HUES48 (cell line): ENCODE measurements around the gene IFITM1.

Experiments used
- H3K27ac ChIP-seq: one replicate; pipeline ENCODE4 v1.7.0; 2013; ENCODE audit warnings: low read depth, low read length, inconsistent platforms
- H3K27me3 ChIP-seq: 2 replicates; pipeline ENCODE4 v1.6.1; 2013; ENCODE audit warnings: mild to moderate bottlenecking, low read length; ENCODE audit not compliant: control insufficient read depth, insufficient read depth
- H3K36me3 ChIP-seq: 2 replicates; pipeline ENCODE4 v1.6.1; 2013; ENCODE audit warnings: low read length; ENCODE audit not compliant: control insufficient read depth, insufficient read depth
- H3K4me1 ChIP-seq: 2 replicates; pipeline ENCODE4 v1.6.1; 2013; ENCODE audit warnings: mild to moderate bottlenecking, low read length; ENCODE audit not compliant: control insufficient read depth, insufficient read depth
- H3K4me3 ChIP-seq: 2 replicates; pipeline ENCODE4 v1.5.1; 2013; ENCODE audit warnings: mild to moderate bottlenecking, low read depth, low read length
- H3K9ac ChIP-seq: 2 replicates; pipeline ENCODE4 v1.6.1; 2013; ENCODE audit warnings: mild to moderate bottlenecking, low read depth, low read length, moderate library complexity
- H3K9me3 ChIP-seq: 2 replicates; pipeline ENCODE4 v1.6.1; 2013; ENCODE audit warnings: low read length; ENCODE audit not compliant: control insufficient read depth, insufficient read depth

Gene IFITM1

DNA sequence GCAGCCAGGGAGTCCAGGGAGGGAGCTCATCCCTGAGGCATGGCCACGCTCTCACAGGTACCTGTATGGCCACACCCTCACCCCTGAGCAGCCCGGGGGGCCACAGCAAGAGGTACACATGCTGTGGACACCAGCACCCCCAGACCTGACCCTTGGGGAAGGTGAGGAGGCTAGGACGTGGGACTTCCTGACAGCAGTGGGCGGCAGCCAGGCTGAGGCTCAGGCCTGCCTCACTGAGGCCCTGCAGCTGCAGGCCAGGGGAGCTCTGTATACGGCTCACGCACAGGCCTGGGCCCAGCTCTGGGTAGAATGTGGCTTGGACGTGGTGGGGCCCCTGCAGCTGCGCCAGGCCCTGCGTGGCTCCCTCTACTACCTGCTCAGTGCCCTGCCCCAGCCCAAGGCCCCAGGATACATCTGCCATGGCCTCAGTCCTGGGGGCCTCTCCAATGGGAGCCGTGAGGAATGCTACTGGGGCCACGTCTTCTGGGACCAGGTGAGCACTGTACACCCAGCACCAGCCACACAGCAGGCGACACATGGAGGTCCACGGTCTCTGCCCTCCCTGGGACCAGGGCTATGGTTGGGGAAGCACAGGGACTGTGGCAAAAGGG, 23.1 kb upstream of the IFITM1 start:
- Histone ChIP-seq H3K9ac (no peak overlapping the region), H3K27me3 (peaks cover 25% of the 10 kb centered on the region), H3K4me3 (no peak overlapping the region), H3K36me3 (peaks cover 37% of the 10 kb centered on the region), H3K27ac (no peak overlapping the region), H3K9me3 (no peaks in the 10 kb centered on the region), H3K4me1 (peaks cover 13% of the 10 kb centered on the region)

DNA sequence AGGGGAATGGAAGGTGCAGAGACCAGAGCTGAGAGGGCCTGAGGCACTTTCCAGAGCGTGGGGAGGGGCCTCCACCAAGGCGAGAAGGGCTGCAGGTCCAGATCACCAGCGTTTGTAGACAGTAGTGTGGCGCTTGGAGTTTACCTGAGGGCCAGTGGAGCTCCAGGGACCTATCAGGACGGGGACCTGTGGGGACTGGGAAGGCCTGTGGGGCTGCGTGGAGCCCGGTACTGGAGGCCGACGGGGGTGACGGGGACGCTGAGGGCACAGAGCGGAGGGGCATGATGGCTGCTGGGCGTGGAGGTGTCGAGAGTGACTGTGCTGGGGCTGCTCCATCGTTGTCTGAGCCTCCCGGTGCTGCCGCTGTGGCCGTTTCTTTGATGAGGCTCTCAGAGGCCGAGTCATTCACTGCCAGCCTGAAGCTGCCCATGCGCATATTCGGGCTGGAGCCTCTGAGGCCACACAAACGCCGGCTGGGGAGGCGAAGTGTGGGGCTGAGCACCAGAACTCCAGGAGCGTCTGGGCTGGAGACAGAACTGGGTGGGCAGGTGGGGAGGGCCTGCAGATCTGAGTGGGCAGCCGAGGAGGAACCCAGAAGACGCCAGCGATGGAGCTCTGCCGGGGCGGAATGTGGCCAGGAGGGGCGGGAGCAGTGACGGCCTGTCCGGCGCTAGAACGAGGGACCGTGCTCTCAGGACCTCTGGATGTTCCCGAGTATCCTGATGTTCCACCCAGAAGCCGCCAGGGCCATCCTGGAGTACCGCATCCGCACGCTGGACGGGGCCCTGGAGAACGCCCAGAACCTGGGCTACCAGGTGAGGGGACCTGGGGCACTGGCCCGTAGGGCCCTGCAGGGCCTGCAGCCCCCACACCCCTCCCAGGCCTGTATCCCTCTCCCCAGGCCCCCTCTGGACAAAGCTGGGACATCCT, 22.3 kb upstream of the IFITM1 start:
- peaks cover 37% of the 10 kb centered on the region for H3K36me3 ChIP-seq
- peaks cover 19% of the 10 kb centered on the region for H3K27me3 ChIP-seq
- H3K9ac ChIP-seq: no peak overlapping the region
- H3K27ac ChIP-seq: no peak overlapping the region
- H3K4me1 ChIP-seq: peaks cover 13% of the 10 kb centered on the region
- H3K4me3 ChIP-seq: no peak overlapping the region
- no peaks in the 10 kb centered on the region for H3K9me3 ChIP-seq

DNA sequence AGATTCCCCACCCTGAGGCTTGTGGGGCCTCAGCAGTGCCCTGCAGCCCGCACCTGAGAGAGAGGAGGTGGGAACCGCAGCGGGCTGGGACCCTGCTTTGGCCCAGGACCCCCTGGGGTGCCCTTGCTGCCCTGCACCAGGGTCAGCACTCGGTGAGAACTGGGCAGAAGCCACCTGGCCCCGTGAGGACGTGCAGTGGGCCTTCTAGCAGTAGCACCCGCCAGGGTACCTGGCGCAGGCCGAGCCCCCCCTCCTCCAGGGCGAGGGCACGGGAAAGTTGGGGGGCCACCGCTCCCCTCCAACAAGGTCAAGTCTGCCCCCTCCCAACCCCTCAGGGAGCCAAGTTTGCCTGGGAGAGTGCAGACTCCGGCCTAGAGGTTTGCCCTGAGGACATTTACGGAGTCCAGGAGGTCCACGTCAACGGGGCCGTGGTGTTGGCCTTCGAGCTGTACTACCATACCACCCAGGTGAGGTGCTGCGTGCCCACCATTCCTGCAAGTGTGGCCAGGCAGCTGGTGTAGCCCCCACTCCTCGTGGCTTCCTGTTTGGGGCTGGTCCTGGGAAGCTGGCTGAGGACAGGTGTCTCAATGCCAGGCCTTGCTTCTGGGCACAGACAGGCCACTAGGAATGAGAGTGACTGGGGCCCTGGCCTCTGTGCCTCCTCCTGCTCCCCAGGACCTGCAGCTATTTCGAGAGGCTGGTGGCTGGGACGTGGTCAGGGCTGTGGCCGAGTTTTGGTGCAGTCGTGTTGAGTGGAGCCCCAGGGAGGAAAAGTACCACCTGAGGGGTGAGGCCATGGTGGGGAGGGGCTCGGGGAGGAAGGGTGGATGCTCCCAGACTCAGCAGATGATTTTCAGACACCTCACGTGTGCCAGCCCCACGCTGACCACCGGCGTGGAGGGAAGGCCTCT, 21.4 kb upstream of the IFITM1 start:
- Histone ChIP-seq H3K9ac (no peak overlapping the region), H3K4me1 (peaks cover 13% of the 10 kb centered on the region), H3K9me3 (no peaks in the 10 kb centered on the region), H3K27me3 (peaks cover 13% of the 10 kb centered on the region), H3K36me3 (peaks cover 37% of the 10 kb centered on the region), H3K4me3 (no peak overlapping the region), H3K27ac (no peak overlapping the region)

DNA sequence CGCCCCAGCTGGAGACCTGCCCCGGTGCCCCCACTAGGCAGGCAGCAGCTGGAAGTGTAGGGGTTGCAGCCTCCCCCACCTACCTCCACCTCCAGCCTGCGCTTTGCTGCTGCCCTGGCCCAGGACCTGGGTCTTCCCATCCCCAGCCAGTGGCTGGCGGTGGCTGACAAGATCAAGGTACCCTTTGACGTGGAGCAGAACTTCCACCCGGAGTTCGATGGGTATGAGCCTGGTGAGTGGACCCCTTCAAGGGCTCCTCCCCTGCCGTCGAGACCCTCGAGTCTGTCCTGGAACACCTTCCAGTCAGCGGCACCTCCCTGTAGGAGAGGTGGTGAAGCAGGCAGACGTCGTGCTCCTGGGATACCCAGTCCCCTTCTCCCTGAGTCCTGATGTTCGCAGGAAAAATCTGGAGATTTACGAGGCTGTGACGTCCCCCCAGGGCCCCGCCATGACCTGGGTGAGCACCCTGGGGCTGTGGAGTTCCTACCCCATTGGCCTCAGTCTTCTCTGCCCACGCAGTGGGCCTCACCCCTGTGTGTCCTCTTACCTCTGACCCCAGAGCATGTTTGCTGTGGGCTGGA, 20.5 kb upstream of the IFITM1 start:
- Histone ChIP-seq H3K36me3 (peaks cover 37% of the 10 kb centered on the region), H3K27me3 (peaks cover 4% of the 10 kb centered on the region), H3K9me3 (no peaks in the 10 kb centered on the region), H3K4me3 (no peak overlapping the region), H3K4me1 (peaks cover 13% of the 10 kb centered on the region), H3K27ac (no peak overlapping the region), H3K9ac (no peak overlapping the region)

DNA sequence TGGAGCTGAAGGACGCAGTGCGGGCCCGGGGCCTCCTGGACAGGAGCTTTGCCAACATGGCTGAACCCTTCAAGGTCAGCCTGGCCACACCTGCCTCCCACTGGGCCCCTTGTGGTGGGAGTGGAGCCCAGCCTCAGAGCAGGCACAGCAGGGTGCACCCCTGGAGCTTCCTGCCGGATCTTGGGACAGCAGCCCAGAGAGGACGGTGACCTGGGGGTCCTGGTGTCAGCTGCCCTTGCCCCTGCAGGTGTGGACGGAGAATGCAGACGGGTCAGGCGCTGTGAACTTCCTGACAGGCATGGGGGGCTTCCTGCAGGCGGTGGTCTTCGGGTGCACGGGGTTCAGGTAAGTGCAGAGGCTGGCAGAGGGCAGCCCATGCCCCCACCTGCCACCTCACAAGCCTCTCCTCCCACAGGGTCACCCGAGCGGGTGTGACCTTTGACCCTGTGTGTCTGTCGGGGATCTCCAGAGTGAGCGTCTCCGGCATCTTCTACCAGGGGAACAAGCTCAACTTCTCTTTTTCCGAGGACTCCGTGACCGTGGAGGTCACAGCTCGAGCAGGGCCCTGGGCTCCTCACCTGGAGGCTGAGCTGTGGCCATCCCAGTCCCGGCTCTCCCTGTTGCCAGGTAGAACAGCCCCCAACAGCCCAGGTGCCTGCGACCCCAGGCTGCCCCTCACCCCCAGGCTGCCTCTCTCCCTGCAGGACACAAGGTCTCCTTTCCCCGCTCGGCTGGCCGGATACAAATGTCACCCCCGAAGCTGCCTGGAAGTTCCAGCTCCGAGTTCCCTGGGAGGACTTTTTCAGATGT, 19.8 kb upstream of the IFITM1 start:
- Histone ChIP-seq H3K4me1 (peaks cover 13% of the 10 kb centered on the region), H3K9me3 (no peaks in the 10 kb centered on the region), H3K4me3 (no peak overlapping the region), H3K36me3 (peaks cover 37% of the 10 kb centered on the region), H3K9ac (no peak overlapping the region), H3K27ac (no peak overlapping the region), H3K27me3 (no peaks in the 10 kb centered on the region)

DNA sequence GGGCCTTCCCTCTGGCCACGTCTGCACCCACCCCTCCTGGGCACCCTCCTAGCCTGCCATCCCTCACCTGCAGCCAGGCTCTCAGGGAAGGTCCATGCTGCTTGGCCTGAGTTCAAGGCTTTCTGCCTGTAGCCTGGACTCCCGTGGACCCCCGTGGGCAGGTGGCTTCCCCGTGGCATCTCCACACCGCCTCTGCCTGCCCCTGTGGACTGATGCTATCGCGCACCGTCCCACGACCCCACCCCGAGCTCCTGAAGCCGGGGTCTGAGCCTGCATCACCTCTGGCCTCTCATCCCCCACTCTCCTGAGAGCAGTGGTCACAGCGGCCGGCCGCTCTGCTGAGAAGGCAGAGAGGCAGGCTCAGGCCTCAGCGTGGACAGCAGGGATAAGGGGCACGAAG, 19.1 kb upstream of the IFITM1 start:
- H3K4me1 ChIP-seq: peaks cover 9% of the 10 kb centered on the region; the same call in 1 of the 2 replicates

DNA sequence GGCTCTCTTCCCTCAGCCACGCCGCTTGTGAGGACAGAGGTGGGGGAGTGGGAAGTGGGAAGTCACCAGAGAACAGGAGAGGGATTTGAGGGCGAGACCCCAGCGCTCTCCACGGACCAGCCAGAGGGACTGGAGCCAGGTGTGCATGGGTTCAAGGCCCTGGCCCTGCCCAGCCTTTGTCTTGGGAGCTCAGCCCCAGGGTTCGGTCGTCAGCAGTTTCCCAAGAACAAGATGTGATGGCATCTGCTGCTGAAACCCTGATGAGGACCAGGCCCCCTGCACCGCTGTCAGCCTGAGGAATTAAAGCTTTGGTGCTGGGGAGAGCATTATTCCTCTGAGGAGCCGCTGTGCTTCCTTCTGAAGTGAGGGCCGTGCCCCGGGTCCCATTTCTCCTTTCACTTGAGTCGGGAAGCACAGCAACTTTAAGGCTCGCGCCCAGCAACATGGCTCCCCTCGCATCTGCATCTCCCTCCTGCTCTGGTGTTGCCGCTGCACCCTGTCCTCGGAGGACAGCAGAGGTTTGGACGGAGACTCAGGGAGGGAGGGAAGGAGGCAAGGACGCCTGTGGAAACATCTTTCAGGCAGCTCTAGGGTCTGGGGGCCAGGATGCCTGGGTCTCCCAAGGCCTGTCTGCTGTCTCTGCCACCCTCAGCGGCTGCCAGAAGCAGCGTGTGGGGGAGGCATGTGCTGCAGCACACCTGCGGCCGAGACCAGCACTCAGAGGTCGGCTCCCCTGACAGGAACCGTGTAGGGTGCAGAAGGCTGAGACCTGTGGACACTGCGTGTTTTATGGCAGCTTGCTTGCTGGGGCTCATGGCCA, 18.3 kb upstream of the IFITM1 start:
- Histone ChIP-seq H3K9ac (no peak overlapping the region), H3K27ac (no peak overlapping the region), H3K4me1 (peaks cover 14% of the 10 kb centered on the region), H3K36me3 (peaks cover 34% of the 10 kb centered on the region), H3K4me3 (no peak overlapping the region), H3K9me3 (no peaks in the 10 kb centered on the region), H3K27me3 (no peaks in the 10 kb centered on the region)

More for the DNA sequence above, 19.1 kb upstream of the IFITM1 start:
- peaks cover 37% of the 10 kb centered on the region for H3K36me3 ChIP-seq
- H3K9ac ChIP-seq: no peak overlapping the region
- H3K27ac ChIP-seq: no peak overlapping the region
- H3K9me3 ChIP-seq: no peaks in the 10 kb centered on the region
- H3K27me3 ChIP-seq: no peaks in the 10 kb centered on the region
- no peak overlapping the region for H3K4me3 ChIP-seq

DNA sequence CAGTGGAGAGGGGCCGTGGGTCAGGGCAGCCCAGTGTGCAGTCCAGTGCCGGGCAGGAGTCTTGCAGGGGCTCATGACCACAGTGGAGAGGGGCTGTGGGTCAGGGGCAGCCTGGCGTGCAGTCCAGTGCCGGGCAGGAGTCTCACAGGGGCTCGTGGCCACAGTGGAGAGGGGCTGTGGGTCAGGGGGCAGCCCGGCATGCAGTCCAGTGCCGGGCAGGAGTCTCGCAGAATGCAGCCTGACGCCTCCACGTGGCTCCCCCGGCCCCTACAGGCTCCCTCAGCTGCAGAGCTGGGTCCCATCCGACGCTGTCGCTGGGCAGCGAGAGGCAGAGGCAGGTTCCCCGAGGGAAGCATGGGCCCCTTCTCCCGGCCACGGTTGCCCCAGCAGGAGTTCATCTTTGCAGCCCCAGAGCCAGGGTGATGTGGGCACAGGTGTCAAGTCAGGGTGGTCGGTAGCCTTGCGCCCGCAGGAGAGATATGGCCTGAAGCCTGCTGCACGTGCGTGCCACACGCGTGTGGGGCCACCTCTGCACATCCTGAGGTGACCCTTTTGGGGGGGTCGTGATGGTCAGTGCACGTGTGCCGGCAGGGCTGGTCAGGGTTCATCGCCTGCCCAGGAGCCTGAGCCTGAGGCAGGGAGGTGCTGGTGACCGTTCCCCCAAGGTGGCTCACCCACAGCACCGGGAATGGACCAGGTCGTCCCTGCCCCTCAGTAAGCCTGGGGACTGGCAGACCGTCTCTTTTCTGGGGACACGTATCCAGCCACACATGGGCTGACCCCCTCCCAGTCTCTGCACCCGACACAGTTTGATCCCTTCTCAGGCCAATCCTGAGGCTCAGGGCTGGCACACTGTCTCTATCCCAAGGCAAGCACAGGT, 17.4 kb upstream of the IFITM1 start:
- no peak overlapping the region for H3K9ac ChIP-seq
- no peaks in the 10 kb centered on the region for H3K27me3 ChIP-seq
- H3K4me3 ChIP-seq: no peak overlapping the region
- H3K36me3 ChIP-seq: peaks cover 31% of the 10 kb centered on the region
- H3K4me1 ChIP-seq: peaks cover 11% of the 10 kb centered on the region
- no peak overlapping the region for H3K27ac ChIP-seq
- H3K9me3 ChIP-seq: no peaks in the 10 kb centered on the region

DNA sequence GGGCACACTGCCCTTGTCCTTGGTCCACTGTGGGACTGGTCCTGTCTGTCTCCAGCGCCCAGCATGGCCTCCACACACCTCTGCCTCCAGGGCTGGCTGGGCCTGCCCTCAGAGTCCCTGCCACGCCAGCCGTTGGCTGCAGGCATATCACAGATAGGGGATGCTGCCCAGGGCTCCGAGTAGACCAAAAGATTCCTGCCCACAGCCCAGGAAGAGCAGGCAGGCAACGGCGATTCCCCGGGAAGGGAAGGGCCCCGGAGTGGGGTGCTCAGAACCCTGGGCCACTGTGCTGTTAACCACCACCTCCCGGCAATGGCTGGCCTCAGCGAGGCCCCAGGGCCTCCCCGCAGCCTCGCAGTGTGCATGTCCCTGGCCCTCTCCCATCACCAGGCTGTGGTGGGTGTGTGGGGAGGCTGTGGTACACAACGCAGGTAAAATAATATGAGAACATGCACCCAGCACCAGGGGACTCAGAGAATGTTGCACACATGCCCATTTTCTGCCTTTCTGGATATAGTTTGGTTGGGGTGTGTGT, 16.7 kb upstream of the IFITM1 start:
- H3K36me3 ChIP-seq: peaks cover 31% of the 10 kb centered on the region
- H3K4me3 ChIP-seq: no peak overlapping the region
- no peak overlapping the region for H3K27ac ChIP-seq
- H3K4me1 ChIP-seq: peaks cover 10% of the 10 kb centered on the region
- H3K9me3 ChIP-seq: no peaks in the 10 kb centered on the region
- H3K9ac ChIP-seq: no peak overlapping the region
- H3K27me3 ChIP-seq: no peaks in the 10 kb centered on the region
